HFF-Myc (cell line): Measurements from ENCODE around the gene DIP2C.

Experiments
- DNase-seq: peaks from one replicate; pipeline ENCODE4 v3.0.0-alpha.2; 2011; ENCODE audit warnings: low read depth; ENCODE audit errors: extremely low read depth
- H3K4me3 ChIP-seq: replicated peaks from 2 replicates; pipeline ENCODE4 v1.5.1; 2011; ENCODE audit warnings: low read depth, mild to moderate bottlenecking, control low read depth, low read length
- CTCF ChIP-seq: IDR thresholded peaks from 2 replicates; pipeline ENCODE4 v1.5.1; 2012; ENCODE audit warnings: mild to moderate bottlenecking, low read depth, low read length, control low read depth; ENCODE audit errors: missing control alignments

DIP2C gene

GRCh38 chr10:607545-608185 is 81.8 kb downstream of the DIP2C start:
- DNase-seq, result no peak
- H3K4me3 ChIP-seq, result no peak overlapping the region
- no peak for TF ChIP-seq CTCF

GRCh38 chr10:606762-607544 is 82.5 kb downstream of the DIP2C start:
- no peak overlapping the region for H3K4me3 ChIP-seq
- DNase-seq, result no peak
- no peak for TF ChIP-seq CTCF

GRCh38 chr10:605632-606325 is 83.7 kb downstream of the DIP2C start:
- no peak for DNase-seq
- no peak for TF ChIP-seq CTCF
- no peak overlapping the region for H3K4me3 ChIP-seq

GRCh38 chr10:604716-605631 is 84.5 kb downstream of the DIP2C start:
- no peak for DNase-seq
- no peak for TF ChIP-seq CTCF
- H3K4me3 ChIP-seq, result no peak overlapping the region

- TF ChIP-seq CTCF, result no peak
- H3K4me3 ChIP-seq, result no peak overlapping the region
- no peak for DNase-seq
These were observed 85.7 kb downstream of the DIP2C start for GRCh38 chr10:603745-604144.

GRCh38 chr10:602391-603005 is 87.0 kb downstream of the DIP2C start:
- DNase-seq, result no peak
- TF ChIP-seq CTCF, result no peak

More at GRCh38 chr10:602391-603005, 87.0 kb downstream of the DIP2C start:
- no peak overlapping the region for H3K4me3 ChIP-seq
